Measurements from ENCODE around the gene EFCAB12. TPM values are rescaled to one million over a fixed set of nuclear protein-coding genes. Genes with fewer than 3 reads are reported as not detected.
A peak's percentile ranks its signal among the peaks of the same experiment; 100 is the strongest.
"Not testable (repeated sequence)": the region's sequence is repeated elsewhere in the genome, so short reads cannot be mapped to it uniquely, and the experiment has no call there.

Gene EFCAB12
- total and polyA plus RNA-seq, 10 of the 15 experiments (the other 5 are each of a cell fraction or from before 2014, with no cell fraction given): 0.02 to 0.85 (median 0.33) TPM

DNA sequence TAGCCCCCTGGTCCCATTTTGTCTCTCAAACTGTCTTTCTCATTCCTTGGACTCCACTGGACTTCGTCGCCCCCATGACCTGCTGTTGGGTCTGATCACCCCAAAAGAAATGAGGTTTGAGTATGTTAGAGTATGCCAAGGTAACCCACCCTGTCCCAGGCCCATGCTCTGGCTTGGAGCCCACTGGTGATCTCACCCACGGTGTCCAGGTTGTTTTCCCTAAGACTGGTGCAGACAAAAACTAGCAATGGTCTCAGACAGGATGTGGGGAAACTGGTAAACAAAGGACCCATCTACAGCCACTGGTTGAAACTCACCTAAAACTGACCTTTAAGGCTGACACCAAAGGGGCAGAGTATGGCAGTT, 38.9 kb downstream of the EFCAB12 start:
- Histone ChIP-seq H4K20me1 (ENCODE audit: control insufficient read depth, insufficient read depth) (no peaks in the 10 kb centered on the region), H3K4me2 (ENCODE audit: control insufficient read depth, insufficient read depth) (no peak overlapping the region), H3K27ac (ENCODE audit: control insufficient read depth, insufficient read depth) (no peak overlapping the region), H3K9ac (ENCODE audit: control insufficient read depth, insufficient read depth, low read length) (no peak overlapping the region), H3K4me3 (no peak overlapping the region), H3K9me3 (replicated peaks; ENCODE audit: control insufficient read depth, insufficient read depth, low read length) (no peaks in the 10 kb centered on the region), H3K79me2 (ENCODE audit: control insufficient read depth, insufficient read depth, low read length) (no peaks in the 10 kb centered on the region), H3K27me3 (replicated peaks in 1 of 2; ENCODE audit: control insufficient read depth in 2 of 2, insufficient read depth in 2 of 2, low read length in 1 of 2) (no peaks in the 10 kb centered on the region), H2AFZ (ENCODE audit: control insufficient read depth, low read depth, low read length) (no peak overlapping the region), H3K36me3 (ENCODE audit: control insufficient read depth in 2 of 2, insufficient read depth in 2 of 2, low read length in 1 of 2) (peaks cover 5 to 14% of the 10 kb centered on the region in 2 experiments; a peak in 3 of 4 replicates), H3K4me1 (ENCODE audit: control insufficient read depth, insufficient read depth, low read length) (no peaks in the 10 kb centered on the region)
- 98% methylated on average over 3 of the region's 3 CpGs for WGBS (ENCODE audit: insufficient coverage, insufficient replicate concordance, low lambda C conversion rate, missing lambda C conversion rate)
- ChIA-PET POLR2A (no interaction called here), SMC1A (ENCODE audit: uncharacterized antibody, unreplicated experiment) (no interaction called here), RAD21 (ENCODE audit: unreplicated experiment) (no interaction called here), CTCF (no interaction called here)
- no peak for ATAC-seq
- BruUV-seq (replicated peaks): no TSS peak
- intact Hi-C loops (cut with micrococcal nuclease; ENCODE audit: unreplicated experiment): loop anchor here (10.0 kb wide), 2 partner anchors 105 to 235 kb away; no protein-coding TSS in a partner anchor
- DNase-seq (ENCODE audit: low read depth, low spot score): no peak
- in situ Hi-C loops (cut with MboI): no loop called here
- no peak for FAIRE-seq
- no peak for TF ChIP-seq IKZF1 (conservative IDR thresholded peaks at IDR 0.05)
- TF ChIP-seq CBX5 (IDR thresholded peaks at IDR 0.05; ENCODE audit: low read depth): no peak
- TF ChIP-seq, protein P1, sequence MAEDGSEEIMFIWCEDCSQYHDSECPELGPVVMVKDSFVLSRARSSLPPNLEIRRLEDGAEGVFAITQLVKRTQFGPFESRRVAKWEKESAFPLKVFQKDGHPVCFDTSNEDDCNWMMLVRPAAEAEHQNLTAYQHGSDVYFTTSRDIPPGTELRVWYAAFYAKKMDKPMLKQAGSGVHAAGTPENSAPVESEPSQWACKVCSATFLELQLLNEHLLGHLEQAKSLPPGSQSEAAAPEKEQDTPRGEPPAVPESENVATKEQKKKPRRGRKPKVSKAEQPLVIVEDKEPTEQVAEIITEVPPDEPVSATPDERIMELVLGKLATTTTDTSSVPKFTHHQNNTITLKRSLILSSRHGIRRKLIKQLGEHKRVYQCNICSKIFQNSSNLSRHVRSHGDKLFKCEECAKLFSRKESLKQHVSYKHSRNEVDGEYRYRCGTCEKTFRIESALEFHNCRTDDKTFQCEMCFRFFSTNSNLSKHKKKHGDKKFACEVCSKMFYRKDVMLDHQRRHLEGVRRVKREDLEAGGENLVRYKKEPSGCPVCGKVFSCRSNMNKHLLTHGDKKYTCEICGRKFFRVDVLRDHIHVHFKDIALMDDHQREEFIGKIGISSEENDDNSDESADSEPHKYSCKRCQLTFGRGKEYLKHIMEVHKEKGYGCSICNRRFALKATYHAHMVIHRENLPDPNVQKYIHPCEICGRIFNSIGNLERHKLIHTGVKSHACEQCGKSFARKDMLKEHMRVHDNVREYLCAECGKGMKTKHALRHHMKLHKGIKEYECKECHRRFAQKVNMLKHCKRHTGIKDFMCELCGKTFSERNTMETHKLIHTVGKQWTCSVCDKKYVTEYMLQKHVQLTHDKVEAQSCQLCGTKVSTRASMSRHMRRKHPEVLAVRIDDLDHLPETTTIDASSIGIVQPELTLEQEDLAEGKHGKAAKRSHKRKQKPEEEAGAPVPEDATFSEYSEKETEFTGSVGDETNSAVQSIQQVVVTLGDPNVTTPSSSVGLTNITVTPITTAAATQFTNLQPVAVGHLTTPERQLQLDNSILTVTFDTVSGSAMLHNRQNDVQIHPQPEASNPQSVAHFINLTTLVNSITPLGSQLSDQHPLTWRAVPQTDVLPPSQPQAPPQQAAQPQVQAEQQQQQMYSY (CRISPR knock-in tag; IDR thresholded peaks at IDR 0.05): no peak
- no peak for TF ChIP-seq NFYA (IDR thresholded peaks at IDR 0.05; ENCODE audit: borderline replicate concordance, low read depth, low read length)

DNA sequence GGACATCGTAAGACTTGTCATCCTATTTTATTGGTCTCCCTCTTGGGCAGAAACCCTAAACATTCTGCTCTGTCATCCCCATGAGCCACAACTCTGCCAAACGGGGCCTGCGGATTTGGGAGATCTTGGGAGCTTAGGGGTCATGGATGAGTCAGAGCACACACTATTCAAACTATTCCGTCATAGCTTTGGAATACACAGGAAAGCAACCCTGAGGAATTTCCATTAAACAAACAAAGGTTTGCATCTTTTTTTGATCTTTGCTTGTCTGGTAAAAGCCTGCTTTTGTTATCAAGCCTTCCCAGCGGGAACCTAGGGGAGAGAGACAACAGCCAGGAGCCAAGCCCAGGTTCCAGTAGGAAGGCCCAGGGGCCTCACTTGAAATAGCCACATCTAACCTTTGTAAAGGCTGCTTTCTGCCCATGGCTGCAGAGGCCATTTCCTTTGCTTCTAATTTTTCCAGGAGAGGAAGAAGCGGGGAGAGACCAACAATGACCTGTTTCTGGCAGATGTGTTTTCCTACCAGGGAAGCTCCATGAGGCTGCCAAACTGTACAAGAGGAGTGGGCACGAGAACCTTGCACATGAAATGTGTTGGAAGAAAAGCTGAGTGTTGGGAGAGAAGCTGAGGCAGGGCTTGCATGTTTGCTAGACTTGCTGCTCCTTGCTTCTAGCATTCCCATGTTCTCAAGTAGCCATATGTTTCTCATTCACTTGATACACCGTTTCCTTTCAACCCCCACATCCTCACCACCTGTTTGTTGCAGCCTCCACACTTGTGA, 39.5 kb downstream of the EFCAB12 start:
- 97% methylated on average over 7 of the region's 8 CpGs for WGBS (ENCODE audit: insufficient coverage, insufficient replicate concordance, low lambda C conversion rate, missing lambda C conversion rate)
- FAIRE-seq; H3K9me3 ChIP-seq (replicated peaks; ENCODE audit: control insufficient read depth, insufficient read depth, low read length); RAD21 ChIA-PET (ENCODE audit: unreplicated experiment); DNase-seq (ENCODE audit: low read depth, low spot score); H3K4me2 ChIP-seq (ENCODE audit: control insufficient read depth, insufficient read depth); in situ Hi-C loops (cut with MboI); H3K9ac ChIP-seq (ENCODE audit: control insufficient read depth, insufficient read depth, low read length); H3K4me3 ChIP-seq; H3K27me3 ChIP-seq (replicated peaks in 1 of 2; ENCODE audit: control insufficient read depth in 2 of 2, insufficient read depth in 2 of 2, low read length in 1 of 2); H3K79me2 ChIP-seq (ENCODE audit: control insufficient read depth, insufficient read depth, low read length); POLR2A ChIA-PET; ATAC-seq; H4K20me1 ChIP-seq (ENCODE audit: control insufficient read depth, insufficient read depth); H3K4me1 ChIP-seq (ENCODE audit: control insufficient read depth, insufficient read depth, low read length); H3K27ac ChIP-seq (ENCODE audit: control insufficient read depth, insufficient read depth); H2AFZ ChIP-seq (ENCODE audit: control insufficient read depth, low read depth, low read length): not testable (repeated sequence)
- intact Hi-C loops (cut with micrococcal nuclease; ENCODE audit: unreplicated experiment): loop anchor here (10.0 kb wide), 2 partner anchors 106 to 236 kb away; no protein-coding TSS in a partner anchor
- SMC1A ChIA-PET (ENCODE audit: uncharacterized antibody, unreplicated experiment): interaction anchor here (0.7 kb wide), 1 partner anchor 47 kb away, joined by 3 read pairs; no protein-coding TSS in a partner anchor
- CTCF ChIA-PET: interaction anchor here (0.8 kb wide), 1 partner anchor 47 kb away, joined by 3 read pairs; no protein-coding TSS in a partner anchor
- H3K36me3 ChIP-seq (ENCODE audit: control insufficient read depth in 2 of 2, insufficient read depth in 2 of 2, low read length in 1 of 2): peaks cover 5 to 14% of the 10 kb centered on the region in 2 experiments; a peak in 3 of 4 replicates
- BruUV-seq (replicated peaks): TSS peak; percentile 2

Data from GM12878 (cell line).